DMS 273 (cell line): ENCODE results near the gene ERCC6.

ENCODE experiments used
- DNase-seq: peaks from one replicate; lab custom pipeline; 2025; ENCODE audit not compliant: unreplicated experiment; lab: John Stamatoyannopoulos, UW

The ERCC6 gene

GRCh38 chr10:49512121-49512809, 26.7 kb downstream of the ERCC6 start:
- DNase-seq, result peak; percentile 46

GRCh38 chr10:49509771-49510303, 29.1 kb downstream of the ERCC6 start:
- DNase-seq, result no peak

GRCh38 chr10:49508654-49509053, 30.3 kb downstream of the ERCC6 start:
- no peak for DNase-seq

- DNase-seq, result no peak
These were observed 30.7 kb downstream of the ERCC6 start for GRCh38 chr10:49508249-49508648.

- no peak for DNase-seq
These were observed 33.3 kb downstream of the ERCC6 start for GRCh38 chr10:49505589-49505988.

GRCh38 chr10:49505076-49505475, 33.8 kb downstream of the ERCC6 start:
- no peak for DNase-seq

GRCh38 chr10:49504528-49504927, 34.4 kb downstream of the ERCC6 start:
- no peak for DNase-seq

- DNase-seq, result no peak
These were observed 36.6 kb downstream of the ERCC6 start for GRCh38 chr10:49502358-49502757.

- DNase-seq, result peak; percentile 14
These were observed 38.5 kb downstream of the ERCC6 start for GRCh38 chr10:49500412-49500811.

GRCh38 chr10:49499305-49499851, 39.5 kb downstream of the ERCC6 start:
- DNase-seq, result no peak

GRCh38 chr10:49498425-49498824, 40.5 kb downstream of the ERCC6 start:
- no peak for DNase-seq

- no peak for DNase-seq
These were observed 41.6 kb downstream of the ERCC6 start for GRCh38 chr10:49497358-49497757.

GRCh38 chr10:49488056-49488717, 50.7 kb downstream of the ERCC6 start:
- DNase-seq, result no peak

GRCh38 chr10:49486738-49487137, 52.2 kb downstream of the ERCC6 start:
- no peak for DNase-seq

- DNase-seq, result no peak
These were observed 52.9 kb downstream of the ERCC6 start for GRCh38 chr10:49486009-49486408.

- no peak for DNase-seq
These were observed 54.3 kb downstream of the ERCC6 start for GRCh38 chr10:49484486-49485235.

- DNase-seq, result no peak
These were observed 60.1 kb downstream of the ERCC6 start for GRCh38 chr10:49478819-49479218.

GRCh38 chr10:49474901-49475300, 64.0 kb downstream of the ERCC6 start:
- DNase-seq, result no peak

- no peak for DNase-seq
These were observed 67.4 kb downstream of the ERCC6 start for GRCh38 chr10:49471532-49471931.

GRCh38 chr10:49465736-49466135, 73.2 kb downstream of the ERCC6 start:
- no peak for DNase-seq
